ENCODE results near the gene SLAMF6.
"Not testable (repeated sequence)": the region's sequence is repeated elsewhere in the genome, so short reads cannot be mapped to it uniquely, and the experiment has no call there.

The SLAMF6 gene

GRCh38 chr1:160542303-160542945 is 19.4 kb upstream of the SLAMF6 start:
- DNase-seq (ENCODE audit: low read depth) = no peak

- no peak for DNase-seq (ENCODE audit: low read depth)
Observed at GRCh38 chr1:160541622-160542302, 18.7 kb upstream of the SLAMF6 start.

- no peak for DNase-seq (ENCODE audit: low read depth)
Observed at GRCh38 chr1:160540859-160541233, 17.8 kb upstream of the SLAMF6 start.

- peak; percentile 22 for DNase-seq (ENCODE audit: low read depth)
Observed at GRCh38 chr1:160539990-160540858, 17.2 kb upstream of the SLAMF6 start.

GRCh38 chr1:160539684-160539989 is 16.6 kb upstream of the SLAMF6 start:
- DNase-seq (ENCODE audit: low read depth) = no peak

GRCh38 chr1:160538985-160539651 is 16.1 kb upstream of the SLAMF6 start:
- DNase-seq (ENCODE audit: low read depth) = no peak

GRCh38 chr1:160537714-160538665 is 14.9 kb upstream of the SLAMF6 start:
- DNase-seq (ENCODE audit: low read depth) = no peak

GRCh38 chr1:160534823-160535605 is 12.0 kb upstream of the SLAMF6 start:
- DNase-seq (ENCODE audit: low read depth) = no peak

GRCh38 chr1:160532557-160532813 is 9.4 kb upstream of the SLAMF6 start:
- not testable (repeated sequence) for DNase-seq (ENCODE audit: low read depth)

- not testable (repeated sequence) for DNase-seq (ENCODE audit: low read depth)
Observed at GRCh38 chr1:160531809-160532556, 8.9 kb upstream of the SLAMF6 start.

GRCh38 chr1:160529401-160529952 is 6.4 kb upstream of the SLAMF6 start:
- not testable (repeated sequence) for DNase-seq (ENCODE audit: low read depth)

- DNase-seq (ENCODE audit: low read depth) = not testable (repeated sequence)
Observed at GRCh38 chr1:160523789-160524188, 734 bp upstream of the SLAMF6 start.

GRCh38 chr1:160522136-160522535 is 919 bp downstream of the SLAMF6 start:
- DNase-seq (ENCODE audit: low read depth) = no peak

- DNase-seq (ENCODE audit: low read depth) = no peak
Observed at GRCh38 chr1:160521554-160521953, 1.5 kb downstream of the SLAMF6 start.

- no peak for DNase-seq (ENCODE audit: low read depth)
Observed at GRCh38 chr1:160520999-160521398, 2.1 kb downstream of the SLAMF6 start.

GRCh38 chr1:160520582-160520981 is 2.5 kb downstream of the SLAMF6 start:
- no peak for DNase-seq (ENCODE audit: low read depth)

GRCh38 chr1:160519642-160520435 is 3.2 kb downstream of the SLAMF6 start:
- no peak for DNase-seq (ENCODE audit: low read depth)

- DNase-seq (ENCODE audit: low read depth) = not testable (repeated sequence)
Observed at GRCh38 chr1:160517519-160517918, 5.5 kb downstream of the SLAMF6 start.

- DNase-seq (ENCODE audit: low read depth) = not testable (repeated sequence)
Observed at GRCh38 chr1:160515908-160516307, 7.1 kb downstream of the SLAMF6 start.
